ENCODE measurements around the gene CREB3L2.

CREB3L2 gene

GRCh38 chr7:137940656-137941518, 61.0 kb downstream of the CREB3L2 start:
- H3K4me1 ChIP-seq = peaks cover 6% of the 10 kb centered on the region
- no peak for TF ChIP-seq Cebpa-rat (IDR thresholded peaks at IDR 0.05)
- no peak overlapping the region for H3K9ac ChIP-seq
- no peak overlapping the region for H3K27ac ChIP-seq
- no peaks in the 10 kb centered on the region for H3K27me3 ChIP-seq
- no peaks in the 10 kb centered on the region for H3K36me3 ChIP-seq
- H3K9me3 ChIP-seq = no peaks in the 10 kb centered on the region
- no peak overlapping the region for H3K4me2 ChIP-seq
- no peak overlapping the region for H3K4me3 ChIP-seq
- H4K20me1 ChIP-seq = no peaks in the 10 kb centered on the region

- H4K20me1 ChIP-seq = no peaks in the 10 kb centered on the region
- no peaks in the 10 kb centered on the region for H3K9me3 ChIP-seq
- no peak overlapping the region for H3K27ac ChIP-seq
- no peak overlapping the region for H3K4me2 ChIP-seq
- no peak overlapping the region for H3K4me3 ChIP-seq
- no peaks in the 10 kb centered on the region for H3K27me3 ChIP-seq
- no peak for TF ChIP-seq Cebpa-rat (IDR thresholded peaks at IDR 0.05)
- no peak overlapping the region for H3K9ac ChIP-seq
- H3K4me1 ChIP-seq = peaks cover 13% of the 10 kb centered on the region
- no peaks in the 10 kb centered on the region for H3K36me3 ChIP-seq
Measured at GRCh38 chr7:137940218-137940617, 61.7 kb downstream of the CREB3L2 start.

GRCh38 chr7:137937202-137937560, 64.7 kb downstream of the CREB3L2 start:
- H3K9ac ChIP-seq = no peak overlapping the region
- H3K27ac ChIP-seq = no peak overlapping the region
- H3K36me3 ChIP-seq = no peaks in the 10 kb centered on the region
- no peak overlapping the region for H3K4me2 ChIP-seq
- H3K27me3 ChIP-seq = no peaks in the 10 kb centered on the region
- TF ChIP-seq Cebpa-rat (IDR thresholded peaks at IDR 0.05) = no peak
- peaks cover 24% of the 10 kb centered on the region for H3K4me1 ChIP-seq
- H3K4me3 ChIP-seq = no peak overlapping the region
- H4K20me1 ChIP-seq = no peaks in the 10 kb centered on the region
- H3K9me3 ChIP-seq = no peaks in the 10 kb centered on the region

GRCh38 chr7:137936509-137937201, 65.2 kb downstream of the CREB3L2 start:
- Histone ChIP-seq H3K9ac (no peak overlapping the region), H3K9me3 (no peaks in the 10 kb centered on the region), H3K36me3 (no peaks in the 10 kb centered on the region), H3K4me3 (no peak overlapping the region), H3K27ac (0 out of 2 replicates have a peak overlapping the region, but pooled peaks have one; percentile 14), H3K4me2 (no peak overlapping the region), H4K20me1 (no peaks in the 10 kb centered on the region), H3K27me3 (no peaks in the 10 kb centered on the region), H3K4me1 (peaks cover 24% of the 10 kb centered on the region)
- no peak for TF ChIP-seq Cebpa-rat (IDR thresholded peaks at IDR 0.05)

GRCh38 chr7:137935884-137936508, 65.9 kb downstream of the CREB3L2 start:
- H4K20me1 ChIP-seq = no peaks in the 10 kb centered on the region

GRCh38 chr7:137934941-137935883, 66.7 kb downstream of the CREB3L2 start:
- H3K4me3 ChIP-seq = no peak overlapping the region
- H3K9ac ChIP-seq = no peak overlapping the region
- H3K4me1 ChIP-seq = peaks cover 24% of the 10 kb centered on the region
- no peak overlapping the region for H3K27ac ChIP-seq
- peak overlapping the region; percentile 59 for H3K4me2 ChIP-seq
- H3K9me3 ChIP-seq = peaks cover 4% of the 10 kb centered on the region; the same call in 1 of the 2 replicates
- H3K27me3 ChIP-seq = no peaks in the 10 kb centered on the region
- no peak for TF ChIP-seq Cebpa-rat (IDR thresholded peaks at IDR 0.05)
- H4K20me1 ChIP-seq = no peaks in the 10 kb centered on the region
- no peaks in the 10 kb centered on the region for H3K36me3 ChIP-seq

More at GRCh38 chr7:137935884-137936508, 65.9 kb downstream of the CREB3L2 start:
- Histone ChIP-seq H3K4me2 (peak overlapping the region; percentile 59), H3K27ac (0 out of 2 replicates have a peak overlapping the region, but pooled peaks have one; percentile 14), H3K36me3 (no peaks in the 10 kb centered on the region), H3K9ac (no peak overlapping the region), H3K4me1 (peaks cover 24% of the 10 kb centered on the region), H3K9me3 (no peaks in the 10 kb centered on the region), H3K4me3 (no peak overlapping the region), H3K27me3 (no peaks in the 10 kb centered on the region)
- TF ChIP-seq Cebpa-rat (IDR thresholded peaks at IDR 0.05) = no peak

GRCh38 chr7:137934176-137934826, 67.6 kb downstream of the CREB3L2 start:
- Histone ChIP-seq H3K4me1 (peaks cover 24% of the 10 kb centered on the region), H3K9ac (no peak overlapping the region), H3K27me3 (no peaks in the 10 kb centered on the region), H3K9me3 (peaks cover 6% of the 10 kb centered on the region; the same call in 1 of the 2 replicates), H4K20me1 (no peaks in the 10 kb centered on the region), H3K36me3 (no peaks in the 10 kb centered on the region), H3K27ac (no peak overlapping the region), H3K4me2 (no peak overlapping the region), H3K4me3 (no peak overlapping the region)
- no peak for TF ChIP-seq Cebpa-rat (IDR thresholded peaks at IDR 0.05)

GRCh38 chr7:137933270-137934017, 68.4 kb downstream of the CREB3L2 start:
- Histone ChIP-seq H3K4me2 (peak overlapping the region; percentile 27; the same call in 1 of the 2 replicates), H3K4me1 (peaks cover 24% of the 10 kb centered on the region), H3K4me3 (no peak overlapping the region), H3K9me3 (peaks cover 6% of the 10 kb centered on the region; the same call in 1 of the 2 replicates), H3K27me3 (no peaks in the 10 kb centered on the region), H3K27ac (no peak overlapping the region), H3K36me3 (no peaks in the 10 kb centered on the region), H4K20me1 (no peaks in the 10 kb centered on the region), H3K9ac (no peak overlapping the region)
- no peak for TF ChIP-seq Cebpa-rat (IDR thresholded peaks at IDR 0.05)
